Small intestine (tissue), 7 donors: ENCODE data around the gene ATRIP. TPM values are rescaled to one million over a fixed set of nuclear protein-coding genes. Genes with fewer than 3 reads are reported as not detected.

Experiments
- DNase-seq, 2 donors: peaks; one replicate each; pipeline versions ENCODE4 v3.0.0 to v3.0.0-alpha.2; 2013
- FAIRE-seq: peaks from 2 replicates; lab custom pipeline; 2012; peaks lifted over from hg19 to GRCh38; lab: Jason Lieb, UNC
- H3K27ac ChIP-seq, 3 donors: one replicate each; pipeline ENCODE4 v1.5.1; 2013; ENCODE audit warnings: low read length in 2 of 3, mild to moderate bottlenecking in 2 of 3, control low read depth in 1 of 3, inconsistent platforms in 1 of 3, low read depth in 1 of 3, moderate library complexity in 1 of 3
- H3K27me3 ChIP-seq, 3 donors: one replicate each; pipeline ENCODE4 v1.6.1; 2013; ENCODE audit warnings: low read length in 3 of 3, inconsistent platforms in 1 of 3; ENCODE audit not compliant: control insufficient read depth in 3 of 3, insufficient read depth in 3 of 3
- H3K36me3 ChIP-seq, 3 donors: one replicate each; pipeline ENCODE4 v1.6.1; 2013; ENCODE audit warnings: low read length in 3 of 3, inconsistent platforms in 1 of 3, low read depth in 1 of 3, mild to moderate bottlenecking in 1 of 3, moderate library complexity in 1 of 3; ENCODE audit not compliant: control insufficient read depth in 3 of 3, insufficient read depth in 2 of 3
- H3K4me1 ChIP-seq, 3 donors: one replicate each; pipeline ENCODE4 v1.6.1; 2013; ENCODE audit warnings: low read length in 2 of 3, inconsistent platforms in 1 of 3, low read depth in 1 of 3, mild to moderate bottlenecking in 1 of 3, moderate library complexity in 1 of 3; ENCODE audit not compliant: control insufficient read depth in 3 of 3, insufficient read depth in 2 of 3
- H3K4me3 ChIP-seq, 3 donors: one replicate each; pipeline ENCODE4 v1.5.1; 2013; ENCODE audit warnings: low read length in 3 of 3, control low read depth in 1 of 3, inconsistent platforms in 1 of 3, low read depth in 1 of 3, mild to moderate bottlenecking in 1 of 3, moderate library complexity in 1 of 3
- H3K9me3 ChIP-seq, 2 donors: one replicate each; pipeline ENCODE4 v1.6.1; 2013; ENCODE audit warnings: low read depth in 1 of 2, low read length in 1 of 2; ENCODE audit not compliant: control insufficient read depth in 2 of 2, insufficient read depth in 1 of 2
- WGBS, 3 donors: extraction: QIAGEN DNeasy Blood & Tissue Kit; methylation state at CpG; one replicate each; pipeline ENCODE4 v1.1.7; 2013; 5-methylcytosine and 5-hydroxymethylcytosine counted together
- polyA plus RNA-seq, 4 donors: library from polyadenylated mRNA; stranded (reverse) in 3 of 4; unstranded in 1 of 4; fragments of 200-250 nt in 3 of 4; fragments of 120-200 nt in 1 of 4; gene quantifications; one replicate each; pipeline versions ENCODE4 v1.2.1 to v1.2.3, GENCODE V29; 2013
- donor health status: healthy with polysubstance abuse.
- donor health status: control.
- donor health status: control.
- donor health status: Bipolar disorder and iron deficiency.
- donor health status: healthy.

ATRIP gene
- polyA plus RNA-seq, 4 donors: 1.1 to 6.8 (median 3.2) TPM

- no peak for FAIRE-seq
- no peak for DNase-seq
- 47 to 56% (median 49%) methylated on average over 8 of the region's 8 CpGs for WGBS, 3 donors
- peak overlapping the region in 2 of 3 donors; percentile 48 to 75 for H3K27ac ChIP-seq
- H3K4me3 ChIP-seq: no peak overlapping the region
- no peaks in the 10 kb centered on the region for H3K27me3 ChIP-seq
- H3K4me1 ChIP-seq: no peaks in the 10 kb centered on the region
- H3K9me3 ChIP-seq: no peaks in the 10 kb centered on the region
- peaks cover 0 to 58% (median 7%) of the 10 kb centered on the region in 3 donors for H3K36me3 ChIP-seq
Observed at GRCh38 chr3:48402281-48402732, 44.2 kb upstream of the ATRIP start.

GRCh38 chr3:48402907-48403306 is 43.6 kb upstream of the ATRIP start:
- no peaks in the 10 kb centered on the region for H3K27me3 ChIP-seq
- DNase-seq (no peak), FAIRE-seq (no peak)
- 57 to 73% (median 64%) methylated on average over 3 of the region's 3 CpGs for WGBS, 3 donors
- peaks cover 0 to 64% (median 7%) of the 10 kb centered on the region in 3 donors for H3K36me3 ChIP-seq
- H3K27ac ChIP-seq: peak overlapping the region in 1 of 3 donors; percentile 75
- no peaks in the 10 kb centered on the region for H3K4me1 ChIP-seq
- no peaks in the 10 kb centered on the region for H3K9me3 ChIP-seq
- no peak overlapping the region for H3K4me3 ChIP-seq

GRCh38 chr3:48403533-48404439 is 42.8 kb upstream of the ATRIP start:
- DNase-seq (no peak), FAIRE-seq (no peak)
- H3K27me3 ChIP-seq: no peaks in the 10 kb centered on the region
- no peak overlapping the region for H3K4me3 ChIP-seq
- H3K36me3 ChIP-seq: peaks cover 0 to 72% (median 10%) of the 10 kb centered on the region in 3 donors
- no peaks in the 10 kb centered on the region for H3K4me1 ChIP-seq
- no peaks in the 10 kb centered on the region for H3K9me3 ChIP-seq
- no peak overlapping the region for H3K27ac ChIP-seq
- WGBS, 3 donors: 83 to 92% (median 86%) methylated on average over 15 of the region's 15 CpGs

GRCh38 chr3:48404440-48405342 is 41.8 kb upstream of the ATRIP start:
- Histone ChIP-seq H3K4me1 (no peaks in the 10 kb centered on the region), H3K36me3 (peaks cover 0 to 81% (median 11%) of the 10 kb centered on the region in 3 donors), H3K4me3 (no peak overlapping the region), H3K9me3 (no peaks in the 10 kb centered on the region), H3K27ac (no peak overlapping the region), H3K27me3 (no peaks in the 10 kb centered on the region)
- FAIRE-seq (no peak), DNase-seq (no peak)
- WGBS, 3 donors: 80 to 83% (median 83%) methylated on average over 21 of the region's 21 CpGs

GRCh38 chr3:48405343-48405881 is 41.1 kb upstream of the ATRIP start:
- DNase-seq (no peak), FAIRE-seq (no peak)
- H3K27ac ChIP-seq: no peak overlapping the region
- H3K4me1 ChIP-seq: no peaks in the 10 kb centered on the region
- no peaks in the 10 kb centered on the region for H3K9me3 ChIP-seq
- H3K27me3 ChIP-seq: no peaks in the 10 kb centered on the region
- WGBS, 3 donors: 83 to 87% (median 86%) methylated on average over 13 of the region's 13 CpGs
- no peak overlapping the region for H3K4me3 ChIP-seq
- H3K36me3 ChIP-seq: peaks cover 0 to 87% (median 11%) of the 10 kb centered on the region in 3 donors

- H3K27ac ChIP-seq: no peak overlapping the region
- peaks cover 0 to 91% (median 12%) of the 10 kb centered on the region in 3 donors for H3K36me3 ChIP-seq
- FAIRE-seq (no peak), DNase-seq (no peak)
- H3K27me3 ChIP-seq: no peaks in the 10 kb centered on the region
- no peak overlapping the region for H3K4me3 ChIP-seq
- H3K9me3 ChIP-seq: no peaks in the 10 kb centered on the region
- no peaks in the 10 kb centered on the region for H3K4me1 ChIP-seq
- WGBS, 3 donors: 54 to 80% (median 63%) methylated on average over 1 of the region's 1 CpG
Observed at GRCh38 chr3:48405971-48406370, 40.6 kb upstream of the ATRIP start.

GRCh38 chr3:48406443-48407431 is 39.8 kb upstream of the ATRIP start:
- WGBS, 3 donors: 84 to 88% (median 86%) methylated on average over 18 of the region's 18 CpGs
- no peaks in the 10 kb centered on the region for H3K9me3 ChIP-seq
- DNase-seq: no peak
- H3K4me1 ChIP-seq: no peaks in the 10 kb centered on the region
- no peaks in the 10 kb centered on the region for H3K27me3 ChIP-seq
- H3K4me3 ChIP-seq: no peak overlapping the region
- H3K27ac ChIP-seq: no peak overlapping the region
- no peak for FAIRE-seq
- H3K36me3 ChIP-seq: peaks cover 0 to 95% (median 16%) of the 10 kb centered on the region in 3 donors
